Stimulated activated CD4-positive, alpha-beta T cell treated with anti-CD3 and anti-CD28 coated beads, Interleukin-12 subunit alpha, Interleukin-12 subunit beta, amount 100 ng/mL, for 24 hours (primary cell): ENCODE results near the gene SRP19.
A peak's percentile ranks its signal among the peaks of the same experiment; 100 is the strongest.
"Not testable (repeated sequence)": the region's sequence is repeated elsewhere in the genome, so short reads cannot be mapped to it uniquely, and the experiment has no call there.

Experiments
- DNase-seq, 2 experiments: peaks; one replicate each; pipeline ENCODE4 v3.0.0-alpha.2; 2020; ENCODE audit warnings: low read depth in 2 of 2

SRP19 gene

DNA sequence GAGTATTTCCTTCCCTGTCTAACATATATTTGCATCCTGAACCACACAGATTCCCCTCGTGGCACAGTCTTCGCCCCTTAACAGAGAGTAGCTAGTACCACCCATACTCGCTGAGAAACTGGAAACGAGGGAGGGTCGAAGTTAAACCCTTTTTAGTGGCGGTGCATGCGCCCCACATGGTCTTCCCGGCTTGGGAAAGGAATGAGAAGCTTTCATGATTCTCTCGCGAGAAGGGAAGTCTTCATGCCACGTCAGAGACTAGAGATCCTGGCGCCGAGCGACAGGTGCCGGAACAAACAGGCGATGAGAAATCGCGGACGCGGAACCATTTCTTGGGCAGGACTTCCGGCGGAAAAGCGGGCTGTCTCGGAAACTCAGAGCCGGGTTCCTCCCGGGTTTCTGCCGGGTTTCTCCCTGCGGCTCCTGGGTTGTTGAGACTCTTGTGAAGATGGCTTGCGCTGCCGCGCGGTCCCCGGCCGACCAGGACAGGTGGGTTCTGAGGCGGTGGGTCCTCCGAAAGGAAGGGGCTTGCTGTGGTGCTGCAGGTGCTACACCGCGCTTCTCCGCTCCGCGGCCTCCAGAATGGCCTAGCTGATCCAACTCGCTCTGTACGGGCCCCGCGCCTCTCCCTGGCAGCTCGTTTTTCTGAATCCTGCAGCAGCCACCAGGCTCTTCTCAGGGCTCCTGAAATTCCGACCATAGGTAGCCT is at the start of gene SRP19:
SRP19 (plus strand) TSS at position 359 of the 709 bp plus-strand sequence; CDS start at position 449, 90 bp downstream.
- peak; percentile 86 to 88 for DNase-seq

GRCh38 chr5:112812549-112812948 is 48.5 kb upstream of the SRP19 start:
- no peak for DNase-seq

- no peak for DNase-seq
Observed at GRCh38 chr5:112820246-112820645, 40.8 kb upstream of the SRP19 start.

DNA sequence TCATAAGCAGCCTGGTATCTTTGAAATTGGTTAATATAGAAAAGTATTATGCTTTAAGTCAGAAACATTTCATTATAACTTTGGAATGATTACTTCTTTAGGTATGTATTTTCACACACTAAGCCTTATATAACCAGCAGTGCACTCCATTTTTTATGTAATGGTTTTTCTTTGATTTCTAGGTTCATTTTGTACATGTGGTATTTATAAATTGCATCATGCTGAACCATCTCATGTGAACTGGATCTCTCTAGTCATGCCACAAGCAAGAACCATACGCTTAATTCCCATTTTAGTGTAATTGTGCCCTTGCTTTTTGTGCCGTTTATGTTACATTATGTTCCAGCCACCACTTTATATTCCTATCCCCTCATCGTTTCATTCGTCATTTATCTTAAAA is 38.6 kb upstream of the SRP19 start:
- no peak for DNase-seq

- DNase-seq: no peak
Observed at GRCh38 chr5:112823181-112823580, 37.9 kb upstream of the SRP19 start.

DNA sequence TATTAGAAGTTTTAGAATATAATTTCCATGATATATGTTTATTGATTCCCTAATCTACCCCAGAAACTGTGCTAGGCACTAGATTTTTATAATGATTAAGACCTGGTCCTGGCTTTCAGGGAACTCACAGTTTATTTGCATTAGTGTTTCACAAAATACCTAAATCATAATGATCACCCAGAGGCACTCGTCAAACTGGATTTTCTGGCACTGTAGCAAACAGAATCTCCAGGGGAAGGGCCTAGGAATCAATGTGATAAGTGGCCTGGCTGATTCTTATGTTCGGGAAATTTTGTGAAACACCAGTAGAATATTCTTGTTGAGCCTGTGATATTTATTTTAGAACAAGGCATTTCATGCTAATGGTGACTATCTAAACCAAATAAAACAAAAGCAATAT is 37.4 kb upstream of the SRP19 start:
- no peak for DNase-seq

- no peak for DNase-seq
Observed at GRCh38 chr5:112824197-112824596, 36.9 kb upstream of the SRP19 start.

DNA sequence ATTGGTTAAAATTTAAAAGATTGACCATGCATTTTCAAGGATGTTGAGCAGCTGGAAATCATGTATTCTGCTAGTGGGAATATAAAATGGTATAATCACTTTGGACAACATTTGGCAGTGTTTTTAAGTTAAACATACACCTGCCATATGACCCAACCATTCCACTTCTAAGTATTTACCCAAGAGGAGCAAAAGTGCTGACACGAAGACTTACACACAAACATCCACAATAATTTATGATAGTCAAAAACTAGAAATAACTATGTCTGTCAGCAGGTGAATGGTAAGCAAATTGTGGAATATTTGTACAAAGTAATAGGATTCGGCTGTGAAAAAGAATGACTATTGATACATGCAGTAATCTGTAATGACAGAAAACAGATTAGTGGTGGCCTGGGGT is 30.7 kb upstream of the SRP19 start:
- DNase-seq: no peak

GRCh38 chr5:112833971-112834370 is 27.1 kb upstream of the SRP19 start:
- no peak for DNase-seq

DNA sequence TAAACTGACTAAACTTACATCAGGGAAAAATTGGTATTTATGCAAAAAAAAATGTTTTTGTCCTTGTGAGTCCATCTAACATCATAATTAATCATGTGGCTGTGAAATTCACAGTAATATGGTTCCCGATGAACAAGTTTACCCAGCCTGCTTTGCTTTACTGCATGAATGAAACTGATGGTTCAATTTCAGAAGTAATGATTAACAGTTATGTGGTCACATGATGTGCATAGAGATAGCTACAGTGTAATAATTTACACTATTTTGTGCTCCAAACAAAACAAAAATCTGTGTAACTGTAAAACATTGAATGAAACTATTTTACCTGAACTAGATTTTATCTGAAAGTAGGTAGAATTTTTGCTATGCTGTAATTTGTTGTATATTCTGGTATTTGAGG is 16.6 kb upstream of the SRP19 start:
- no peak for DNase-seq

DNA sequence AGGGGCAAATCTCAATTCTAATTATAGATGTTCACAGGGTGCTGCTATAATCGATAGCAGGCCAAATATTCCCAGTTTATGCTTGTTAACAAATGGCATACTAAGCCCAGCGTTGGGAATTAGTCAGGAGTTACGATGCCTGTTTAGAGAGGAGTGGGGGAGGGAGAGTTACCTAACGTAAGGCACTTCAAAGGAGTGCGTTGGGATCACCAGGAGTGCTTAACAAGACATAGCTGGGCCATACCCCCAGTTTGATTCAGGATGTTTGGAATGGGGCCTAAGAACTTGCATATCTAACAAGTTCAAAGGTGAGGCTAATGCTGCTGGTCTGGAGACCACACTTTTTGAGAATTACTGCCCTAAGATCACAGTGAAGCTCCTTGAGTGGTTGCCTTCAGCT is 14.5 kb upstream of the SRP19 start:
- no peak for DNase-seq

GRCh38 chr5:112847306-112847705 is 13.8 kb upstream of the SRP19 start:
- DNase-seq: no peak

DNA sequence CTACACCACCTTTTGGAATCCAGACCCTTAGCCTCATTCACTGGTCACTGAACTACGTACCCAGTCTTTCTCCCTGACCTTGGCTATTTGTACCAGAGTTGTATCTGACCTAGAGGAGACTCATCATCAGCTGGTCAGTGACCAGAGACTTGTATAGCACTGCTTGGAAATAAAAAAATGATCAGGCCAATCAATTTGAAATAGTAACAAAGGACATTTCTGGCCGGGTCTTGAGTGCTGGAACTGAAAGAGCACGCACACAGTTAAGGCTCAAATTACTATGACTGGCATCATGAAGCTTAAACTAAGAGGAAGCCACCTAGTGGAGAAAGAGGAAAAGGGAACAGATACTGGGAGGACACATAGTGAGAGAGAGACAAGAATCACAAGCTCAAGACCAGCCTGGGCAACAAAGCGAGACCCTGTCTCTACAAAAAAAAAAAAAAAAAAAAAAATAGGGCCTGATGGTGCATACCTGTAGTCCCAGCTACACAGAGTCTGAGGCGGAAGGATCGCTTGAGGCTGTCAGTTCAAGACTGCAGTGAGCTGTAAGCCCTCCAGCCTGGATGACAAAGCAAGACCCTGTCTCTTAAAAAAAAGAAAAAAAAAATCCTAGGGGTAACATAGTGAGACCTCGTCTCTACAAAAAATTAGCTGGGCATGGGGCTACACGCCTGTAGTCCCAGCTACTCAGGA is 12.8 kb upstream of the SRP19 start:
- no peak for DNase-seq

- DNase-seq: no peak
Observed at GRCh38 chr5:112849912-112850311, 11.2 kb upstream of the SRP19 start.

DNA sequence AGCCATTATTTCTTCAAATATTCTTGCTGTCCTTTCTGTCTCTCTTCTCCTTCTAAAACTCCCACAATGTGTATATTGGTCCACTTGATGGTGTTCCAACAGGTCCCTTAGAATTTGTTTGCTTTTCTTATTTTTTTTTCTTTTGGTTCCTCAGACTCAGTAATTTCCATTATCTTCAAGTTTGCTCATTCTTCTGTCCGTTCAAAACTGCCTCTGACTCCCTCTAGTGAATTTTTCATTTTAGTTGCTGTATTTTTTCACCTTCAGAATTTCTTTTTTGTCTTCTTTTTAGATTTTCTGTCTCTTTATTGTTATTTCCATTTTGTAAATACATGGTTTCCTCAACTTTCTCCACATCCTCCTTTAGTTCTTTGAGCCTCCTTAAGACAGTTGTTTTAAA is 6.4 kb upstream of the SRP19 start:
- DNase-seq: no peak

- no peak for DNase-seq
Observed at GRCh38 chr5:112857866-112858265, 3.2 kb upstream of the SRP19 start.

- not testable (repeated sequence) for DNase-seq
Observed at GRCh38 chr5:112860571-112860928, 537 bp upstream of the SRP19 start.

GRCh38 chr5:112861638-112861985 is 525 bp downstream of the SRP19 start:
- DNase-seq: no peak

DNA sequence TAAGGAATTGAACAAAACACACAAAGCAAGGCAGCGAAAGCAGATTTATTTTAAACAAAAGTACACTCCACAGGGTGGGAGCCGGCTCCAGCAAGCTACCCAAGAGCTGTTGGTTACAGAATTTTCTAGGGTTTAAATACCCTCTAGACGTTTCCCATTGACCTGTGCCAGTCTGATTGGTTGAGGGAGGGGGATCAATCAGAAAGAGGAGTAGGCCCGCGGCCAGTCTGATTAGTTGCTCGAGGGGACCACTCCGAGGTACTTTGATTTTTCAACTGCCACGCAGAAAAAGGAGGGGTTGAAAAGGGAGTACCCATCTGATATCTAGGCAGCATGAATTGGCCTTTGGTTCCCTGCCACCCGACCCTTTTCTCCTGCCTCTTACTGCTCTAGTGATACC is 998 bp downstream of the SRP19 start:
- no peak for DNase-seq

DNA sequence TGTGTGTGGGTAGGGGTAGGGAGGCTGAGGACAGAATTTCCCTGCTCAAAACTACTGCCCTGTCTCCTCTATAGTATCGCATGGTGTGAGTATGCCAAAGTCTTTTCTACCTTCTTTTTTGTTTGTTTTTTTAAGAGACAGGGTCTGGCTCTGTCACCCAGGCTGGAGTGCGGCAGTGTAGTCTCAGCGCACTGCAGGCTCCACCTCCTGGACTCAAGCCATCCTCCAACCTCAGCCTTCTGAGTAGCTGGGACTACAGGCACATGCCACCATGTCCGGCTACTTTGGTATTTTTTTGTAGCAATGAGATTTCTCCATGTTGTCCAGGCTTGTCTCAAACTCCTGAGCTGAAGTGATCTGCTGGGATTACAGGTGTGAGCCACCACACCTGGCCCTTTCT is 2.5 kb downstream of the SRP19 start:
- DNase-seq: no peak

GRCh38 chr5:112865128-112865527 is 4.0 kb downstream of the SRP19 start:
- DNase-seq: no peak

DNA sequence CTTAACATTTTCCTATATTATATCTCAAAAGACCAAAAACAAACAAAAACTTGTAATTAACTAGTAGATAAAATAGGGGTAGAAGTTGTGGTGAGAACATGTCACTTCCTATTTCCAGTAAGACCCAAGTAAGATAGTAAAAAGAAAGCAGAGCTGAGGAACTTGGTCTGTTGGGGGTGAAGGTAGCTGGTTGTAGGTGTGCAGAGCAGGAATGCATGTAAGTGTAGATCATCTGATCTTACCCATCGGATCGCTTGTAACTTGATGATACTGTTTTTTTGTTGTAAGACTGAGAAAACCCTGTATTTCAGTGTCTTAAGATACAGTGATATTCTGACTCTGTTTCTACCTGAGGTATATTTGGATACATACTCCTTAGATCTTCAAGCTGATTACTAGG is 5.7 kb downstream of the SRP19 start:
- DNase-seq: no peak

- no peak for DNase-seq
Observed at GRCh38 chr5:112867411-112867810, 6.3 kb downstream of the SRP19 start.

GRCh38 chr5:112869948-112870347 is 8.9 kb downstream of the SRP19 start:
- no peak for DNase-seq
